ENCODE results near the gene DUSP22.

DUSP22 gene

GRCh38 chr6:395432-396125 is 103.3 kb downstream of the DUSP22 start:
- DNase-seq (ENCODE audit: low spot score): no peak

- DNase-seq (ENCODE audit: low spot score): no peak
Measured at GRCh38 chr6:396126-396520, 103.8 kb downstream of the DUSP22 start.

DNA sequence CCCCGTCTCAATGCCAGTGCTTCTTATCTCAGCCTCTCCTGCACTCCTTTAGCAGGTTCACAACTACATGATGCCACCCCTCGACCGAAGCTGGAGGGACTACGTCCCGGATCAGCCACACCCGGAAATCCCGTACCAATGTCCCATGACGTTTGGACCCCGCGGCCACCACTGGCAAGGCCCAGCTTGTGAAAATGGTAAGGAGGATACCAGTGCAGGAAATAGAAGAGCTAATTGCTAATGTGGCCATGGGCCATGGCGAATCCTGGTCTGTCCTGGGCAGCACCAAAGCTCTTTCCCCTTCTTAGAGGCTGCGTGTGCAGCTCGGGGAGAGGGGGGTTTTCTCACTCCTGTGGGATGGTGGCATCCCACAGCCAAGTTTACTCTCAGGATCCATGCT is 104.8 kb downstream of the DUSP22 start:
- DNase-seq (ENCODE audit: low spot score): no peak

- no peak for DNase-seq (ENCODE audit: low spot score)
Measured at GRCh38 chr6:397604-398003, 105.3 kb downstream of the DUSP22 start.

- DNase-seq (ENCODE audit: low spot score): no peak
Measured at GRCh38 chr6:398065-398464, 105.8 kb downstream of the DUSP22 start.

GRCh38 chr6:398558-399078 is 106.3 kb downstream of the DUSP22 start:
- DNase-seq (ENCODE audit: low spot score): no peak

DNA sequence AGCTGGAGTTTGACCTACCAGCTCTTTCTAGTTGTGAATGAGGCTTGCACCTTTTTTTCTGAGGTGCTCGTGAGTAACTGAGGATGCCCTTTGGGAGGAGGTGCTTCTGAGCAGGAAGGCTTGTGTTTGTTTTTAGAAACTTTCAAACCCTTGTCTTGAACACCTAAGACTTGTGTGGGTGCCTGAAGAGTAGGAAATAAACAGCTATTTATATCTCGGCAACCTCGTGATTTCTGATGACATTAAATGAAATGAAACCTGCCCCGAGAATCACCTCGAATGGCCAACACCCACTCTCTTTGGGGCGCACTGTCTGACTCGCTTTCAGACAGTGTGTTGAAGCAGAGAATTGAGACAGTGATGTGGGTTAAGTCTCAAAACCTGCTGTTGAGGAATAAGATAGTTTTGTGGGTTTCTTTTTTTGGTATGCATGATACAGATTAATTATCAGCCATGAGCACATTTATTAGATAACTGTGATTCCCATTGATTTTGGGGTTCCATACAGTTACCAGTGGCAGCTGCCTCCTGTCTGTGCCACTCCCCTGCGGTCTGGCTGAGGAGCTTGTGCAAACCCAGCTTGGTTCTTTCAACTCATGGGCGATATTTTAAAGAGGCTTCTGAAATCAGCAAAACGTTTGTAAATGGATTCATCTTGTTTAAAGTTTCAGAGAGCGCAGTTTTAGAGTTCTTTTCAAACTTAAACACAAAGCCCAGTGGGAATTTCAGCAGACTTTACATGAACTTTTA is 107.7 kb downstream of the DUSP22 start:
- DNase-seq (ENCODE audit: low spot score): peak; percentile 46

DNA sequence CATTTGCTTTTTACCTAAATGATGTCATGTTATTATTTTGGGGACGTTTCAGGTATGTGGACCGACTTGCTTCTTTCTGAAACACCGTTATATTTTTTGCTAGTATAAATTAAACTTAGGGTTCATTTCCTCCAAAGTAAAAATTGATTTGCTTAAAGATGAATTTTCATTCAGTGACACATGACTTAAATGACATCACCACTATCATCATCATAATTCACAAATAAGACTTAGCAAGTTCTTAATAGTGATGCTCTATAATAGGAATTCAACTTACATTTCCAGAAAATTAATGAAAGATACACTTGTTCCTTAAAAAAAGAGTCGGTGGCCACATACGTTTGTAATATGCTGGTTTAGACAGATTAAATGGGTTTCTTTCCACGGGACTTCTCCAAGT is 108.5 kb downstream of the DUSP22 start:
- no peak for DNase-seq (ENCODE audit: low spot score)

Measured in CD4-positive, alpha-beta T cell treated with Interleukin-15 for 4 hours (primary cell).